SH-SY5Y (cell line): ENCODE results near the gene PSENEN.

Experiments used
- GATA2 ChIP-seq: IDR thresholded peaks from 2 replicates; pipeline ENCODE4 v1.6.1; 2011; ENCODE audit warnings: mild to moderate bottlenecking, low read depth, low read length
- GATA3 ChIP-seq: IDR thresholded peaks from 2 replicates; pipeline ENCODE4 v1.6.1; 2011; ENCODE audit warnings: low read depth, mild to moderate bottlenecking, low read length, moderate library complexity

DNA sequence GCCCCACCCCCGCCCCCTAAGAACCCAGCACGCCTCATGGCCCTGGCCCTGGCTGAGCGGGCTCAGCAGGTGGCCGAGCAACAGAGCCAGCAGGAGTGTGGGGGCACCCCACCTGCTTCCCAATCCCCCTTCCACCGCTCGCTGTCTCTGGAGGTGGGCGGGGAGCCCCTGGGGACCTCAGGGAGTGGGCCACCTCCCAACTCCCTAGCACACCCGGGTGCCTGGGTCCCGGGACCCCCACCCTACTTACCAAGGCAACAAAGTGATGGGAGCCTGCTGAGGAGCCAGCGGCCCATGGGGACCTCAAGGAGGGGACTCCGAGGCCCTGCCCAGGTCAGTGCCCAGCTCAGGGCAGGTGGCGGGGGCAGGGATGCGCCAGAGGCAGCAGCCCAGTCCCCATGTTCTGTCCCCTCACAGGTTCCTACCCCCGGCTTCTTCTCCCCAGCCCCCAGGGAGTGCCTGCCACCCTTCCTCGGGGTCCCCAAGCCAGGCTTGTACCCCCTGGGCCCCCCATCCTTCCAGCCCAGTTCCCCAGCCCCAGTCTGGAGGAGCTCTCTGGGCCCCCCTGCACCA, 41.9 kb downstream of the PSENEN start:
- TF ChIP-seq GATA2 (no peak), GATA3 (no peak)
